Bone marrow (tissue), 2 donors: ENCODE measurements around the gene SLC12A5.

Source experiments
- DNase-seq, 2 donors: peaks; one replicate each; lab custom pipeline; 2025; lab: John Stamatoyannopoulos, UW

Gene SLC12A5

DNA sequence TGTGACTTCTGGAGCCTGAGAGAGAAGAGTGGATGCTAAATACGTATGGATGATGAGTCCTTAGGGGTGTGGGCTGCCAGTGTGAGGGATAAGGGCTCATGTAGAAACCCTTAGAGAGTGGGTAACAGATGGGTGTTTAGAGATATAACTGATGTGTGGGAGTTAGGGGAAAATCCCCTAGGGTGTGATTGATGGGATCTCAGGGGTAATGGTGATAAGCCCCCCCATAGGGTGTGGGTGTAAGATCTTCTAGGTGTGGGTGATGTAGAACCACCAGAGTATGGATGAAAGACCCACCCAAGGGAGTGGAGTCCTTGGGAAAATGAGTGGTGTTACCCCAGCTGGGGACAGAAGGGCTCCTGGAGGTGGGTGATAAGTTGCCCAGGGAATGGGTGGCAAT, 26.3 kb downstream of the SLC12A5 start:
- DNase-seq, result no peak

- no peak for DNase-seq
These were observed 27.2 kb downstream of the SLC12A5 start for GRCh38 chr20:46056027-46056833.

DNA sequence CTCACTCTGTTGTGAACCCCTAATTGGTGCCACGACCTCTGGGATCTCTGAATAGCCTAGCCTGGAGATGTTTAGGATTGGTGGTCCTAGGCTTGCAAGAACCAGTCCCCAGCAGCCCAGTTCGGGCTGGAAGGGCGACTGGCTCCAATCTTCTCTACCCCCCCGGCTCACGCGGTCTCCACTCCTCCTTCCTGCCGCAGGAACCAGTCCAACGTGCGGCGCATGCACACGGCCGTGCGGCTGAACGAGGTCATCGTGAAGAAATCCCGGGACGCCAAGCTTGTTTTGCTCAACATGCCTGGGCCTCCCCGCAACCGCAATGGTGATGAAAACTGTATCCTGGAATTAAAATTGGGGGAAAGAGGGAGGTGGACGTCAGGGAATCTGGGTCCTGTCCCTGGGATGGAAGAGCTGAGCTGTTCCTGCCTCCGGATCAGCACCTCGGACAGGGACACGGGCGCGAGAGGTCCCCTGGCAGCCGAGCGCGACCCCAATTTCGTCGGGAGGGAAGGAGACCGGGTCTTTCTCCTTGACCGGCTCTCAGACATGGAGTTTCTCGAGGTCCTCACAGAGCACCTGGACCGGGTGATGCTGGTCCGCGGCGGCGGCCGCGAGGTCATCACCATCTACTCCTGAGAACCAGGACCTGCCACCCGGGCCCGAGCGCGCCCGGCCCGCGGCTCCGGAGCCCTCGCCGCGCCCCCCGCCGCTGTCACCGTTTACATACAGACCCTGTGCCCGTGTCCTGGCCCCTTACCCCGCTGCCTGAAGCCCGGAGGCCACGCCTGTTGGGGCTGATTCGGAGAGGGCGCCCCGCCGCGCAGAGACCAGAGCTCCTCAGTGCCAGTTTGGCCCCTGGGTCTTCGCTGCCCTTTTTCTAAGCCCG, 28.2 kb downstream of the SLC12A5 start:
- no peak for DNase-seq

DNA sequence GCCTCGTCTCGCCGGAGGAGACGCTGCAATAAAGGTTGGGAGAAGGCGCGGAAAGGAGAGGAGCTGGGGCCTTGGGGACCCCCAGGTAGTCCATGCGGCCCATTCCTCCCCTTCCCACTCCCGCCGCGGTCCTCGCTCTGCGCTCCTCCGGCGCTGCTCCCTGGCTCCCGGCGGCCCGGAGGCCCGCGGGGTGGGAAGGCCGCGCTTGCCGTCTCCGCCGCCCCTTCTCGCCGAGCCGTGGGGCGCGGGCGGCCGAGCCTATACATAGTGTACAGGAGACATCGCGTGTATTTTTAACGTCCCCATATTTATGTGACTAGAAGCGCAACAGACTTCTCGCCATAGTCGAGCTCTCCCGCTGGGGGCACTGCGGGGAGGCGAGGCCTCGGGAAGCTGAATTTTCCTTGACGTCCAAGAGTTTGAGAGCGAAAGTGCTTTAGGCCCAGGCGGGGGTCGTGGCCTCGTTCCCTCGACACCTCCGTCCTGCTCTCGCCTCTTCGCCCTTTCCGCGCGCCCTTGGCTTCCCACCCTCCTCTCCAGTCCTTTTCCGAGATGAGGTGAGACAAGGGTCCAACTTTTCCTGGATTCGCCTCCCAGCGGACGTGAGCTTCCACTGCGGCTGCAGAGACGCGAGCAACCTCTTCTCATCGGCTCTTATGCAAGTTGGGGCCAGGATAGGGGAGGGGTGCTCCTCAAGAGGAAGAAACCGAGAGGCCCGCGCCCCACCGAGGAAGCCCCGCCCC, 29.0 kb downstream of the SLC12A5 start:
- peak in 1 of 2 donors; percentile 18 for DNase-seq

- DNase-seq, result no peak
These were observed 29.7 kb downstream of the SLC12A5 start for GRCh38 chr20:46058599-46059281.

GRCh38 chr20:46060301-46060881, 31.4 kb downstream of the SLC12A5 start:
- DNase-seq, result peak in 1 of 2 donors; percentile 19

DNA sequence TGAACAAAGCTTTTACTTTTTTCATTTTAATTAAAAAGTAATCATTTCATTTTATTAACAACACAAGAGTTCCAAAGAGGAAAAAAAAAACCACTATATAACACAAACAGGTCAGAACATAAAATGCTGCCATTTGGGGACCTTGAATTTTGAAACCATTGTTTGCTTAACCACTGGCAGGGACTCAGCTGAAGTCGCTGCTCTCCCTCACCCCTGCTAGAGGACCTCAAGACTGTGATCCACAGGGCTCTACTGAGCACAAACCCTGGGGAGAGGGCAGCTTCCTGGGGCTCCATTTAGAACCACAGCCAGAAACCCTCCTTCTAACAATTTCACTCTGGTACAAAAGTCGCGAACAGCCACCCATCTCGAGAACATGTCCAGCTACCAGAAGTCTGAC, 32.0 kb downstream of the SLC12A5 start:
- DNase-seq, result no peak

GRCh38 chr20:46062151-46062550, 33.1 kb downstream of the SLC12A5 start:
- DNase-seq, result no peak

GRCh38 chr20:46062621-46063020, 33.6 kb downstream of the SLC12A5 start:
- no peak for DNase-seq

GRCh38 chr20:46063151-46063550, 34.1 kb downstream of the SLC12A5 start:
- no peak for DNase-seq

DNA sequence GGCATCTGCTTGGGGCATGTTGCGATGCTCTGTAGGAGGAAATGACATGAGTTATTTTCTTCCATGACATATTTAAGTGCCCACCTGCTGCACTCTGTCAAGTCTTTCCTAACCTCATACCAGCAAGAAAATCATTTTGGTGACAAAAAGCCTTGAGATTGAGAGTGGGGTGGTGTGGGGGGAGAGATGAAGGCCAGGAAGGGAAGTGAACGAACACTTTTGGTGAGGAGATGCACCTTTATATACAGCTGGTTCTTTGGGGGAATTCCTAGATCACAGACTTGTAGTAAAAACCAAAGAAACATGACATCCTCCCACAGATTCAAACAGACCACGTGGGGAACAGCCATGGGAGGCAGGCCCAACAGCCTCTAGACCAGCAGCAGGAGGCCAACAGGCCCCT, 34.6 kb downstream of the SLC12A5 start:
- no peak for DNase-seq

DNA sequence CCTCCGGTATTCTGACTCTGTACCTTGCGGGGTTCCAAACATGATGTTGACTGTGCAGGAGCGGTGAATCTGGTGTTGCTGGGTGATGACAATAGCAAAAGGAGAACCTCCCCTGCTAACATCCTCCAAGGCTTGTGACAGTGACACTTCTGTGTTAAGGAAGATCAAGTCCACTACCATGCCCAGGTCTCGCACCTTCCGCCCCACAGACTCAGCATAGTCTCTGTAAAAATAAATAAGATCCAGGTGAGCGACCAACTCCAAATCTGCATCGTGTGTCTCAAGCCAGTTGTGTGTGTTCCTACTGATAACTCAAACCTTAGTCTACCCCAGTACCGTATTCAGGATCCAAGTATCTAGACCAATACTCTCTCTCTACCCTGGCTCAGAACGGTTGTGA, 36.0 kb downstream of the SLC12A5 start:
- DNase-seq, result no peak

- DNase-seq, result no peak
These were observed 36.7 kb downstream of the SLC12A5 start for GRCh38 chr20:46065691-46066090.

- no peak for DNase-seq
These were observed 41.3 kb downstream of the SLC12A5 start for GRCh38 chr20:46070215-46070900.

GRCh38 chr20:46071573-46071972, 42.6 kb downstream of the SLC12A5 start:
- no peak for DNase-seq

- DNase-seq, result no peak
These were observed 44.0 kb downstream of the SLC12A5 start for GRCh38 chr20:46073024-46073423.

DNA sequence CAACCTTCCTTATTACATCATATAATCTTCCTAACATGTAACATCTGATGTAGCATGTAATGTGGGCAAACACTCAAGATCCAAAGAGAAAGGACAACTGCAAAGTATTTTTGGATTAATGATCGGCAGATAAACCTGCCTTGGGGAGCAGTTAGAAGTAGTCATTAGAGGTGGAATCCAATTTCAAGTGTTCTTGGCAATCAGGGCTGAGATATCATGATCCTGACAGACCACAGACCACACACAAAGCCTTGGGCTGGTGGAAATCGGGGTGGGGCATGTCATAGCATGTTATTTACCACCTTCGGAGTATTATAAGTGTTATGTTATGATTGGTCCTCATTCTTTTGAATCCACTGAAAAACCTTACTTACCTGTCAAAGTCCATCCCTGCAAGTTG, 44.4 kb downstream of the SLC12A5 start:
- DNase-seq, result no peak

DNA sequence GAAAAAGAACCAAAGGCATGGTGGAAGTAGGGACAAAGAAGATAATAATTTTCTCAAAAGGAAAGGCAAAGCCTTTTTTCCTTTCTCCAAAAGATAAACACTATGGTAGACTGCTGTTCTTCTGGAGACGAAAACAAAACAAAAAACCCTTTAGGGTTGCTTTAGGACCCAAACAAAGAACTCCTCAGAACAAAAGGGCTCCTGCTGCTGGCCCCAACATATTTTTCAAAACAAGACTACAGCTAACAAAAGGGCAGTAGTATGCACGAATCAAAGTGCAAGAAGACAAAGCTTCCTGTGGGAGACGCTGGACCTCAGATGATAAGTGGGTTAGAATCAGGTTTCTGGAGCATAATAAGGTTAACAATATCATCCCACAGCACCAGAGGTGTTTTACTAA, 45.0 kb downstream of the SLC12A5 start:
- DNase-seq, result no peak

- DNase-seq, result no peak
These were observed 47.8 kb downstream of the SLC12A5 start for GRCh38 chr20:46076806-46077205.

- no peak for DNase-seq
These were observed 48.8 kb downstream of the SLC12A5 start for GRCh38 chr20:46077642-46078305.
